GM18508 (cell line): ENCODE measurements around the gene OR51E2.
A peak's percentile ranks its signal among the peaks of the same experiment; 100 is the strongest.
"Not testable (repeated sequence)": the region's sequence is repeated elsewhere in the genome, so short reads cannot be mapped to it uniquely, and the experiment has no call there.

Source experiments
- ATAC-seq: cut with Tn5 transposase; IDR thresholded peaks from one replicate; pipeline ENCODE4 v1.9.1; 2021; ENCODE audit warnings: moderate number of reproducible peaks; ENCODE audit not compliant: insufficient read depth, unreplicated experiment

Gene OR51E2

DNA sequence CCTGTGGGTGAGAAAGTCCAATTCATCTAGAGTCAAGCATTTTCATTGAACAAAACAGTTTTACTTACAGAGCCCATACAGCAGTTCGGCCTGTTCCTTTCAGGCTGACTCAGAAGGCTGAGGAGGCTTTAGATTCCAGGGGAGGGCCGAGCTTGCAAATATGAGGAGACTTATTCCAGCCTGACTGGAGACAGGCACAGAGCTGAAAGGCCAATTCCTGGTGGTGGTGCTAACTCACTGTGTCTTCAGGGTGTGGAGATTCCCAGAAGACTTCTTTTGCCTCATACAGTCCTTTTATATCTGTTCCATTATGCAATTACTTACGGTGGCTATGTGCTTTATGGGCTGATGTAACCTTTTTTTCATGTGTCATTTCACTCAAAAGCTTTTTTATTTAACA, at the start of gene OR51E2:
OR51E2 (minus strand) TSS at position 269 of the 400 bp plus-strand sequence. CDS start 15,142 bp downstream, outside the sequence.
- ATAC-seq: no peak

GRCh38 chr11:4740735-4741134, 43.1 kb upstream of the OR51E2 start:
- ATAC-seq: no peak

- no peak for ATAC-seq
Observed at GRCh38 chr11:4727171-4727570, 29.5 kb upstream of the OR51E2 start.

DNA sequence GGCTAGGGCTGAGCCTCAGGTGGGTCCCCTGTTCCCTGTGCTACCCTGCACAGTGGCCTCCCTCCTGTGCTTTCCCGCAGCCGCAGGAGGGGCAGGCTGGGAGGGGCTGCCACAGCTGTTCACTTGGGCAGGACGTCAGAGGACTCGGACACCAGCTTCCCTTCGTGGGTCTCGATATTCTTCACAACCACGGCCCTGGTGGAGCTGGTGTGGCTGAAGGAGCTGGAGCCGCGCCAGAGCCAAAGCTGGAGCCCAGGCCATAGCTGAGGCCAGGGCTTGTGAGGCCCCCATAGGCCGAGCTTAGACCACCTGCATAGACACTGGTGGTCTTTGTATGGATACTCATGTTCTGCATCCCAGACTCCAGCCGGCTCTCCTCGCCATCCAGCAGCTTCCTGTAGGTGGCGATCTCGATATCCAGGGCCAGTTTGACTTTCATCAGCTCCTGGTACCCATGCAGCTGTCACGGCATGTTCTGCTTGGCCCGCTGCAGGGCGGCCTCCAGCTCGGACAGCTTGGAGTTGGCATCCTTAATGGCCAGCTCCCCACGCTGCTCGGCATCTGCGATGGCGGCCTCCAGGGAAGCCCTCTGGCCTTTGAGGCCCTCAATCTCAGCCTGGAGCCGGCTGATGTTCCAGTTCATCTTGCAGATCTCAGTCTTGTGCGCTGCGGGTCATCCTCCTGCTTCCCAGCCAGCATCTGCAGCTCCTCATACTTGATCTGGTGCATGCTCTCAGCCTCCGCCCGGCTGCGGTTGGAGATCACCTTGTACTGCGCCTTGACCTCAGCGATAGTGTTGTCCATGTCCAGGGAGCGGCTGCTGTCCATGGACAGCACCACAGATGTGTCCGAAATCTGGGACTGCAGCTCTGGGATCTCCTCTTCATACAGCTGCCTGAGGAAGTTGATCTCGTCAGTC, 25.2 kb upstream of the OR51E2 start:
- not testable (repeated sequence) for ATAC-seq

DNA sequence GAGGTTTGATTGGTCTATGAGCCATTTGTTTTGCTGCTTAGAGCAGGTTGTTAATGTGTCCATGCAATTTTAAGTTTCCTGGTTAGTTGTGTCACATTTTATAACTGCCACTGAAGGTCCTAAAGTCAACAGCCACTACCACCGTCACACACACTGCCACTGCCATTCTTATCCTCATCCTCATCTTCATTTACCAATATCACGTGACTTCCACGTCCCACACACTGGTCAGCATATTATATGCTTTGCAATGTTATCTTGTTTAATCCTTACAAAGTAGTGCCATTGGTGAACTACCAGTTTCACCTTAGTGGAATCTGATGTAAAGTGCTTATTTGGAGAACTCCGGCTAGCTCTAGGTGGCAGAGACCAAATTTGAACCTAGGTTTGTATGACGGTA, 16.6 kb upstream of the OR51E2 start:
- ATAC-seq: no peak

DNA sequence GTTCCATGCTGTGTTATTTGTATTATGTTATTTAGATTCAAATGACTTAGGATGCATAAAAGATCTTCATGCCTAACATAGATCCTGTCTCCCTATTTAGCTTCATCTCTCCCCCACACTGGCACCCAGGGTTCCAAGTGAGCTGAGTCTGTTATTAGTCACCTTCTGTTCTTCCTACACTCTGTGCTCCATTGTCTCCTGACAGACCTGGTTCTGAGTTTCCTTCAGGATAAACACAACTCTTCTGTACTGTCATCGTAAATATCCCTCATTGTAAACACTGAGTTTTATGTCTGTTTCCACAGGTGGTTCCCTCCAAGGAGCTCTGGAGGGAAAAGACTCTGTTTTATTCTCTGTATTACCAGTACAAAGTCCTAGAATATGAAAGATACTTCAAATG, 15.6 kb upstream of the OR51E2 start:
- ATAC-seq: no peak

DNA sequence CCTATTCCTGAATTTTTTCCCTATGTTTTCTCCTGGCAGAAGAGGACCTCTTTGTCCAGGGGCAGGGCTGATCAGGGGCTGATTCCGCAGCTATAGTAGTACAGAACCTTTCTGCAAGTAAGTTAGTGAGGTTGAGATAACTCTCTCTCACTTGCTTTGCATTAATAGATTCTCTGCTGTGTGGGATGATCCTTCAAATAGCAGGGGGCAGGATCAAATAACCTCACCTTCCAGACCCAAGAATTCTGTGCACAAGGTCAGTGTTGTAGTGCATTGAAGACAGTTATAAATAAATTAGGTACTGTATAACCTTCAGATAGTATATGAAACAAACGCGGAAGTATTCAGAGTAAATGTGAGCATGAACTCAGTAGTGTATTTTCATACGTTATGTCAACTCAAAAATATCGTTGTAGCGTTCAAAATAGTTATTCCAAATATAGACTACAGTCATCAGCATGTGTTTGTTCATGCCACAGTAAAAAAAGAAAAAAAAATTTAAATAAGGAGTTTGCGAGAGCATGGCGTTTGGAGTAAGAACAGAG, 7.2 kb upstream of the OR51E2 start:
- no peak for ATAC-seq

- ATAC-seq: no peak
Observed at GRCh38 chr11:4704054-4704789, 6.6 kb upstream of the OR51E2 start, which contains the start of gene MMP26. TSS of gene MMP26 (plus strand) at chr11:4704784.

DNA sequence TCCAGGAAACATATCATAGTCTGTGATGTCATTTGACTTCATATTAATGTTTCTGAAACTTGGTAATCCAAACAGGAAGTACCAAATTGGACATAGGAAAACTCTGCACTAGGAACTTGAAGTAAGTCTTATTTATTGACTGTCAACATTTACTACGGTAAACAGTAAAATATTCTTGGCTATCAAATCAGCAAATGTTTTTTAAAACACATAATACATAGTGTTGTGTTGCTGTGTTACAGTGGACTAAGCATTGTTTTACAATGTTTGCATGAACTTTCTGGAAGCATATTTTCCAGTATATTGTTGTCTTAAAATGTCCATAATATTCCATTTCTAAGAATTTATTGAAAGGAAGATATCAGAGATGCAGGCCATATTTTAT, 2.8 kb upstream of the OR51E2 start:
- no peak for ATAC-seq

DNA sequence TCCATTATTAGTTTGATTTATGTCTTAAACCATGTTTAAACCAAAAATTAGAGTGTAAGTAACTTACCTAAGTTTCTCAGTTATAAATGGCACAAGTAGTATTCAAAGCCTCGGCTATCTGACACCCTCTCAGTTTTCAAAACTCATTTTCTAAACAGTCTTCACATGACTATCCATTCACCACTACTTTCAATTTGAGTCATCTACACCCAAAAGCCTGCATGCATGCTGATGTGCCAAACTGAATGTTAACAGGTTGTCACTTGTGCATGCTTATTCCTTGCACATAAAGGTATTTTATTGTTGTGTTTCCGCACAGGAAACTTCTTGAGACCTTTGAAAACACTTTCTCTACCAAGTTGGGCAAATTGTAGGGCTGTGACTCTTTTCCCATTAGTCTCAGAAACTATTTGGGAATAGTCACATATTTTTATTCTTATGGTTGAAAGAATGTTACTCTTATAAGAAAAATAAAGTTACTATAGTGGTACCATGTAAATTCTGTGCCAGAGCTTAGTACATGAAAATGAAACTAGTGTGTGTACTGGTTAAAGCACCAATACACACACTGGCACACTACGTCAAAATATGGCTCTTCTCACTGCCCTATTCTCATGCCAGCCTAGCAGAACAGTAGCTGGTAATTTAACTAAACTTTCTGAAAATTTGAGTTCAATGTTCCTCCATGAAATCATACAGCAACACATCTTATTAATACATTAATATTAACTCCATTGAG, 2.2 kb upstream of the OR51E2 start:
- ATAC-seq: peak; percentile 89

- no peak for ATAC-seq
Observed at GRCh38 chr11:4695442-4695841, 2.2 kb downstream of the OR51E2 start.

- ATAC-seq: no peak
Observed at GRCh38 chr11:4684631-4685285, 12.9 kb downstream of the OR51E2 start.

DNA sequence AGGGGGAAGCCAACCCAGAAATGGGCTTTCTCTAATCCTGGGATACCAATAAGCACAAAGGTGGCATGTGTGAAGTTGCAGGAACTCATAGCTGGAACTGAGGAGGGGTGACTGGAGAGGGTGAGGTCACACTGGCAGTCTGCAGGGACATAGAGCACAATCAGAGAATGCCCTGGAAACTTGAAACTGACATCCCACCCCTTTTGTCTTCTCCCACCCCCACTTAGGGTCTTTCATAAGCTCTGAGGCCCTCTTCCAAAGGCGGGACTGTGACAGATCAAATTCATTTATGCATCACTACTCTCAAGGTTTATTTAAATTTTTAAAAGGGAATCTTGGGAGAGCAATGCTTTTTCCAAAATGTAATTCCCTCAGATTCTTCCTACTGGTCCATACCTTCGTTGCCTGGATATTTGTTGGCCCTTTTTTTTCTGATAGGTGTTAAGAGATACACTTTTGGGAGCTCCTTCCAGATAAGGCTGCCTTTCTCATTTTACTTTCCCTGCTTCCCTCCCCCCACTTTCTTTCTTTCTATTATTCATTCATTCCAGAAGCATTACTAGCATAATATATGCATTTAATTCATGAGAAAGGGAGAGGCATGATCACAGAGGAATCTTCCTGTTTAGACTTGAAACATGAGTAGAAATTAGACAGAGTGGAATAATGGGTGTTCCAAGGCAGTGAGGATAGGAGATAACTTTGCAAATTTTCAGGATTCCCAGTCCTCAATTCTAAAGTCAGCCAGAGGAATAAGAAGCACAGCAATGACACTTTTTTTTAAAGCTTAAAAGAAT, 14.8 kb downstream of the OR51E2 start:
- ATAC-seq: no peak

- no peak for ATAC-seq
Observed at GRCh38 chr11:4680341-4680740, 17.3 kb downstream of the OR51E2 start.

GRCh38 chr11:4677948-4678347, 19.7 kb downstream of the OR51E2 start:
- ATAC-seq: no peak

DNA sequence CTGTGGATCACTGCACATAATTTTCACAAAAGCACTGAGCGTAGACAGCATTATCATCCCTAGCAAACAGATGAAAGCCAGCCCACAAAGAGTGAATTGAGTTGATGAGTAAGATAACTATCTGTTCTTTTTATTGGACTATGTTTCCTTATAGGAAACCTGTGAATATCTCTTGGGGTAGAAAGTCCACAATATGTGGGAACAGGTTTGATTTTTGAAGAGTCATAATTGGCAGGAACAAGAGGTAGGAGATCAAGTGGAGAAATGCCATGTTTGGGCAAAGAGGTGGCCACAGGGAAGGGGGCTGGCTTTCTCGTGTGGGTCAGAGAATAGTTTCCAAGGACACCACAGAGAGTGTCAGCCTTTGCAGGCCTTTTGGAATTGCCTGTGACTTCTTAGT, 23.9 kb downstream of the OR51E2 start:
- ATAC-seq: no peak

GRCh38 chr11:4672470-4672869, 25.2 kb downstream of the OR51E2 start:
- ATAC-seq: no peak

DNA sequence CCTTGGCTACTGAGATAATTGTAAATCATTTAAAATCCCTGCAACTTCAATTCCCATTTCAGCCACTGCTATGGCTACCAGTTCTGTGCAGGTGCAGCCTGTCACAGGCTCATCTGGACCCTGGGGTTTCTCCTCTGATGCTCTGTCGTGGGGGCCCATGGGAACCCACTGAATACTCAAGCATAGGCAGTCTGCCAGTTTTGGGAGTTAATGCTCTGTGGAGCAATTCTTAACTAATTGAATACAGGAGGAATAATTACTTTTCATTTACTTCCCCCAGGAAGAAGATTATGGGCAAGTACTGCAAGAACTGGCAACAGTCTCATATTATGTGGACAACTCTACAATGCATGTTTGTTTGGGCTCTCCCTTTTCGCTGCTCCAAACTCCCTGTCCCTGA, 25.9 kb downstream of the OR51E2 start:
- ATAC-seq: no peak

GRCh38 chr11:4665424-4665823, 32.2 kb downstream of the OR51E2 start:
- ATAC-seq: no peak
